HepG2 (cell line): ENCODE results near the gene EXOSC7.

Source experiments
- RNF2 ChIP-seq: fragments of 450-650 bp; conservative IDR thresholded peaks from 2 replicates; pipeline ENCODE4 v1.6.1; 2016; ENCODE audit warnings: low read depth
- SUZ12 ChIP-seq: fragments of 150-350 bp; IDR thresholded peaks from 2 replicates; pipeline ENCODE4 v1.6.1; 2014; ENCODE audit warnings: low read depth, low read length
- TF ChIP-seq, protein P1 (sequence below): sonication (generic); formaldehyde crosslinking; IDR thresholded peaks from 2 replicates; pipeline ENCODE4 v1.4.0; 2020; ENCODE audit warnings: mild to moderate bottlenecking, missing genetic modification reagents, borderline replicate concordance

DNA sequence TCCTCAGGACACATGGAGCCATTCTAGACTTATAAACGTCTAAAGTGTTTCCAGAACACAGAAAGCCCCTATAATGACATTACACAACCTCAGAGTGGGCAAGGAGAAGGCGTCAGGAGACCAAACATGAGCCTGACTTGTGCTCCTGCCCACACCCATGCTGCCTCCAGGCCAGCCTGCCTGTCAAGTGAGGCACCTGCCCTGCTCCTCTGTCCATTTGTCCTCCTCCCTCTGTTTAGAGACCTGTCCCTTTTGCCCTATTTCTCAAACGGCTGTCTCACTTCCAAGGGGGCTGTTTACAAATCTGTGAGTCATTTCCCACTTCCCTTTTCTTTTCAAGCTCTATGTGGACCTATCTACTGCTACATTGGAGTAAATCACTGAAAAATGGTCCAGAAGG is 21.1 kb upstream of the EXOSC7 start:
- TF ChIP-seq, protein P1, sequence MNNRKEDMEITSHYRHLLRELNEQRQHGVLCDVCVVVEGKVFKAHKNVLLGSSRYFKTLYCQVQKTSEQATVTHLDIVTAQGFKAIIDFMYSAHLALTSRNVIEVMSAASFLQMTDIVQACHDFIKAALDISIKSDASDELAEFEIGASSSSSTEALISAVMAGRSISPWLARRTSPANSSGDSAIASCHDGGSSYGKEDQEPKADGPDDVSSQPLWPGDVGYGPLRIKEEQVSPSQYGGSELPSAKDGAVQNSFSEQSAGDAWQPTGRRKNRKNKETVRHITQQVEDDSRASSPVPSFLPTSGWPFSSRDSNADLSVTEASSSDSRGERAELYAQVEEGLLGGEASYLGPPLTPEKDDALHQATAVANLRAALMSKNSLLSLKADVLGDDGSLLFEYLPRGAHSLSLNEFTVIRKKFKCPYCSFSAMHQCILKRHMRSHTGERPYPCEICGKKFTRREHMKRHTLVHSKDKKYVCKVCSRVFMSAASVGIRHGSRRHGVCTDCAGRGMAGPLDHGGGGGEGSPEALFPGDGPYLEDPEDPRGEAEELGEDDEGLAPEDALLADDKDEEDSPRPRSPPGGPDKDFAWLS (CRISPR knock-in tag), result no peak
- no peak for TF ChIP-seq SUZ12
- no peak for TF ChIP-seq RNF2
